Spleen (tissue), 7 donors: Measurements from ENCODE around the gene ACACA.

Experiments
- POLR2AphosphoS5 ChIP-seq, 3 donors: sonication (generic); formaldehyde crosslinking; IDR thresholded peaks; one replicate each; pipeline ENCODE4 v1.5.1; 2017; ENCODE audit warnings: antibody characterized with exemption in 3 of 3
- TF ChIP-seq, protein P1 (sequence below), 11 experiments: fragments of 200-600 bp in 7 of 11; fragments of 450-650 bp in 4 of 11; sonication (generic) in 4 of 11; IDR thresholded peaks in 8 of 11; conservative IDR thresholded peaks in 3 of 11; 1 replicate in 7 of 11; 2 replicates in 4 of 11; pipeline versions ENCODE4 v1.4.0 to v1.8.0; 2016 to 2021; ENCODE audit warnings: antibody characterized with exemption in 11 of 11, inconsistent platforms in 4 of 11, mild to moderate bottlenecking in 1 of 11
- donor health status: DM: no; HTN: no; CAD: no; lungs with moderate emphysema.
- donor health status: DM: no; HTN: no; CAD: no.
- donor health status: DM: no; HTN: no; CAD: no.

DNA sequence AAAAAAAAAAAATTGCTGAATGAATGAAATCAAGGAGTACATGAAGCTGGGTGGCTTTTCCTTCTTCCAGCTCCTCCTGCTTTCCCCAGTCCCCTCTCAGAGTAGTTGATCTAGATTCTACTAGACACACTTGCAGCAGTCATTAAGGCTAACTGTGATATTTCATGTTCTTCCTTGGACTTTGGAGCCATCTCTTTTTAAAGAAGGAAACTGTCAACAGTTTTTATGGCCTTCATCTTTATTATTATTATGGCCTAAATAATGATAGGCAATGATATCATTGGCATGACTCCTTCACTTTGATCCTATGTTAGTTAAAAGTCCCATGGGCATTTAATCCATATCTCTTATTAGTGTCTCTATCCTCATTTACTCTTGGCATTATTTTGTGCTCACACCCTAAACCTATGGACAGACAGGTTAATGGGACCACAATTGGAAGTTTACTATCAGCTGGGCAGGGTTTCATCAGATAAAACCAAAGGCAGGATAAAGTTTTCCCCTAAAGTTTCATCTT lies 21.1 kb downstream of the ACACA start:
- TF ChIP-seq, protein P1, sequence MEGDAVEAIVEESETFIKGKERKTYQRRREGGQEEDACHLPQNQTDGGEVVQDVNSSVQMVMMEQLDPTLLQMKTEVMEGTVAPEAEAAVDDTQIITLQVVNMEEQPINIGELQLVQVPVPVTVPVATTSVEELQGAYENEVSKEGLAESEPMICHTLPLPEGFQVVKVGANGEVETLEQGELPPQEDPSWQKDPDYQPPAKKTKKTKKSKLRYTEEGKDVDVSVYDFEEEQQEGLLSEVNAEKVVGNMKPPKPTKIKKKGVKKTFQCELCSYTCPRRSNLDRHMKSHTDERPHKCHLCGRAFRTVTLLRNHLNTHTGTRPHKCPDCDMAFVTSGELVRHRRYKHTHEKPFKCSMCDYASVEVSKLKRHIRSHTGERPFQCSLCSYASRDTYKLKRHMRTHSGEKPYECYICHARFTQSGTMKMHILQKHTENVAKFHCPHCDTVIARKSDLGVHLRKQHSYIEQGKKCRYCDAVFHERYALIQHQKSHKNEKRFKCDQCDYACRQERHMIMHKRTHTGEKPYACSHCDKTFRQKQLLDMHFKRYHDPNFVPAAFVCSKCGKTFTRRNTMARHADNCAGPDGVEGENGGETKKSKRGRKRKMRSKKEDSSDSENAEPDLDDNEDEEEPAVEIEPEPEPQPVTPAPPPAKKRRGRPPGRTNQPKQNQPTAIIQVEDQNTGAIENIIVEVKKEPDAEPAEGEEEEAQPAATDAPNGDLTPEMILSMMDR (IDR thresholded peaks at IDR 0.05 in 8 of 11, conservative IDR thresholded peaks at IDR 0.05 in 3 of 11), result no peak
- no peak for TF ChIP-seq POLR2AphosphoS5 (IDR thresholded peaks at IDR 0.05)
